CD14-positive monocyte (primary cell): ENCODE results near the gene ERGIC3. TPM values are rescaled to one million over a fixed set of nuclear protein-coding genes. Genes with fewer than 3 reads are reported as not detected.

ENCODE experiments used
- DNase-seq, 3 donors: peaks; one replicate each; pipeline ENCODE4 v3.0.0-alpha.2; 2011 to 2022
- H2AFZ ChIP-seq: 2 replicates; pipeline ENCODE4 v1.6.0; 2012; ENCODE audit warnings: mild to moderate bottlenecking, low read depth, low read length, inconsistent platforms; ENCODE audit not compliant: insufficient read depth, poor library complexity, severe bottlenecking
- H3K27ac ChIP-seq, 2 donors: 1 replicate in 1 of 2; 2 replicates in 1 of 2; pipeline ENCODE4 v1.5.1; 2012 to 2013; ENCODE audit warnings: low read length in 2 of 2, control low read depth in 1 of 2, inconsistent platforms in 1 of 2, low read depth in 1 of 2, mild to moderate bottlenecking in 1 of 2
- H3K27me3 ChIP-seq, 2 donors: one replicate each; pipeline versions ENCODE4 v1.6.0 to v1.6.1; 2011 to 2013; ENCODE audit warnings: low read length in 2 of 2; ENCODE audit not compliant: control insufficient read depth in 2 of 2, insufficient read depth in 2 of 2
- H3K36me3 ChIP-seq, 2 donors: replicated peaks in 1 of 2; 1 replicate in 1 of 2; 2 replicates in 1 of 2; pipeline versions ENCODE4 v1.5.1 to v1.6.1; 2012 to 2013; ENCODE audit warnings: low read length in 2 of 2, control low read depth in 1 of 2, inconsistent platforms in 1 of 2, mild to moderate bottlenecking in 1 of 2; ENCODE audit not compliant: insufficient read depth in 2 of 2, control insufficient read depth in 1 of 2
- H3K4me1 ChIP-seq, 2 donors: 1 replicate in 1 of 2; 2 replicates in 1 of 2; pipeline versions ENCODE4 v1.5.1 to v1.6.1; 2012 to 2013; ENCODE audit warnings: low read length in 2 of 2, control low read depth in 1 of 2, inconsistent platforms in 1 of 2, mild to moderate bottlenecking in 1 of 2, moderate library complexity in 1 of 2; ENCODE audit not compliant: insufficient read depth in 2 of 2, control insufficient read depth in 1 of 2
- H3K4me2 ChIP-seq: replicated peaks from 2 replicates; pipeline ENCODE3; 2012; ENCODE audit warnings: low read length, moderate library complexity, mild to moderate bottlenecking; ENCODE audit not compliant: poor library complexity, severe bottlenecking; ENCODE audit errors: extremely low read depth
- H3K4me3 ChIP-seq, 3 experiments: fragments of 200-600 bp in 1 of 3; sonication (generic) in 1 of 3; replicated peaks in 1 of 3; 1 replicate in 2 of 3; 2 replicates in 1 of 3; pipeline ENCODE4 v1.5.1; 2011 to 2013; ENCODE audit warnings: low read length in 3 of 3, mild to moderate bottlenecking in 3 of 3, control low read depth in 2 of 3, low read depth in 2 of 3, inconsistent platforms in 1 of 3, moderate library complexity in 1 of 3
- H3K79me2 ChIP-seq: 2 replicates; pipeline ENCODE4 v1.6.0; 2012; ENCODE audit warnings: mild to moderate bottlenecking, control low read depth, inconsistent platforms, low read length, moderate library complexity; ENCODE audit not compliant: insufficient read depth
- H3K9ac ChIP-seq: 2 replicates; pipeline ENCODE4 v1.6.0; 2017; ENCODE audit warnings: low read length, mild to moderate bottlenecking; ENCODE audit not compliant: insufficient read depth, poor library complexity, severe bottlenecking
- H3K9me3 ChIP-seq, 2 donors: replicated peaks in 1 of 2; 1 replicate in 1 of 2; 2 replicates in 1 of 2; pipeline versions ENCODE4 v1.5.1 to v1.6.1; 2012 to 2013; ENCODE audit warnings: low read length in 2 of 2, control low read depth in 1 of 2; ENCODE audit not compliant: control insufficient read depth in 1 of 2, insufficient read depth in 1 of 2
- H4K20me1 ChIP-seq: 2 replicates; pipeline ENCODE4 v1.6.0; 2012; ENCODE audit warnings: mild to moderate bottlenecking, low read length, control low read depth, moderate library complexity; ENCODE audit not compliant: insufficient read depth
- H3K27ac Mint-ChIP-seq, 7 donors: one replicate each; pipeline ENCODE4 v1.8.0; 2020; ENCODE audit warnings: mild to moderate bottlenecking in 7 of 7, mixed read lengths in 7 of 7, moderate library complexity in 6 of 7, inconsistent platforms in 2 of 7
- H3K27me3 Mint-ChIP-seq, 3 donors: one replicate each; pipeline ENCODE4 v1.8.0; 2021 to 2022; ENCODE audit warnings: low read depth in 3 of 3, mild to moderate bottlenecking in 3 of 3, mixed read lengths in 3 of 3, moderate library complexity in 3 of 3, inconsistent platforms in 1 of 3
- H3K36me3 Mint-ChIP-seq, 2 donors: one replicate each; pipeline ENCODE4 v1.8.0; 2020; ENCODE audit warnings: mixed read lengths in 2 of 2, inconsistent platforms in 1 of 2, mild to moderate bottlenecking in 1 of 2
- H3K4me1 Mint-ChIP-seq: one replicate; pipeline ENCODE4 v1.8.0; 2020; ENCODE audit warnings: mild to moderate bottlenecking, mixed read lengths
- H3K4me3 Mint-ChIP-seq, 2 donors: one replicate each; pipeline ENCODE4 v1.8.0; 2020; ENCODE audit warnings: mild to moderate bottlenecking in 2 of 2, mixed read lengths in 2 of 2, moderate library complexity in 1 of 2
- H3K9me3 Mint-ChIP-seq, 7 donors: one replicate each; pipeline ENCODE4 v1.8.0; 2020 to 2022; ENCODE audit warnings: mixed read lengths in 7 of 7, mild to moderate bottlenecking in 6 of 7, moderate library complexity in 6 of 7, inconsistent platforms in 2 of 7
- CTCF ChIP-seq: fragments of 200-600 bp; IDR thresholded peaks from one replicate; pipeline ENCODE4 v1.8.0; 2022; ENCODE audit warnings: antibody characterized with exemption, mild to moderate bottlenecking
- WGBS: methylation state at CpG from one replicate; pipeline ENCODE4 v1.1.5; 2013; ENCODE audit warnings: missing lambda C conversion rate; ENCODE audit not compliant: insufficient coverage; 5-methylcytosine and 5-hydroxymethylcytosine counted together
- intact Hi-C, 2 donors: fragments of 100-400 bp; cut with micrococcal nuclease; formaldehyde crosslinking; loops; one replicate each; pipeline versions ENCODE4 v1.15.0 to v1.15.1; 2023
- polyA plus RNA-seq, 3 donors: library from polyadenylated mRNA; depleted of rRNA in 1 of 3; unstranded in 2 of 3; stranded (reverse) in 1 of 3; fragments of 300-500 nt in 2 of 3; fragments of >200 nt in 1 of 3; fragmentation: Illumina TruSeq in 2 of 3; gene quantifications; 1 replicate in 2 of 3; 2 replicates in 1 of 3; pipeline ENCODE4 v1.2.3, GENCODE V29; 2012 to 2021

The ERGIC3 gene
- polyA plus RNA-seq, 3 donors: 128 to 371 (median 130) TPM

- H3K9me3 ChIP-seq: no peaks in the 10 kb centered on the region
- H3K4me1 ChIP-seq: no peaks in the 10 kb centered on the region
- H4K20me1 ChIP-seq: no peaks in the 10 kb centered on the region
- no peaks in the 10 kb centered on the region for H3K36me3 Mint-ChIP-seq
- H3K4me2 ChIP-seq: no peak overlapping the region
- intact Hi-C loops: no loop called here
- TF ChIP-seq CTCF: no peak
- H3K36me3 ChIP-seq: no peaks in the 10 kb centered on the region
- H3K4me3 ChIP-seq: no peak overlapping the region
- H3K9ac ChIP-seq: no peak overlapping the region
- peaks cover 0 to 2% (median 0%) of the 10 kb centered on the region in 7 donors for H3K9me3 Mint-ChIP-seq
- no peak overlapping the region for H3K27ac ChIP-seq
- no peak overlapping the region for H3K4me3 Mint-ChIP-seq
- H3K27ac Mint-ChIP-seq: no peak overlapping the region
- H2AFZ ChIP-seq: peak overlapping the region; percentile 23
- DNase-seq: no peak
- peaks cover 15% of the 10 kb centered on the region for H3K4me1 Mint-ChIP-seq
- no peaks in the 10 kb centered on the region for H3K79me2 ChIP-seq
- peaks cover 0 to 3% (median 2%) of the 10 kb centered on the region in 3 donors for H3K27me3 Mint-ChIP-seq
- no CpG with 5 or more reads among the region's 2 CpGs for WGBS
- no peaks in the 10 kb centered on the region for H3K27me3 ChIP-seq
These were observed 45.6 kb downstream of the ERGIC3 start for GRCh38 chr20:35587436-35587835.

GRCh38 chr20:35588397-35588796 is 46.5 kb downstream of the ERGIC3 start:
- Histone ChIP-seq H3K9ac (no peak overlapping the region), H3K9me3 (no peaks in the 10 kb centered on the region), H3K4me3 (no peak overlapping the region), H3K4me1 (no peaks in the 10 kb centered on the region), H3K4me2 (no peak overlapping the region), H2AFZ (no peak overlapping the region), H3K27ac (no peak overlapping the region), H4K20me1 (no peaks in the 10 kb centered on the region), H3K36me3 (no peaks in the 10 kb centered on the region), H3K27me3 (no peaks in the 10 kb centered on the region), H3K79me2 (no peaks in the 10 kb centered on the region)
- Mint-ChIP-seq H3K4me1 (peaks cover 15% of the 10 kb centered on the region), H3K9me3 (no peaks in the 10 kb centered on the region), H3K27me3 (peaks cover 0 to 3% (median 2%) of the 10 kb centered on the region in 3 donors), H3K27ac (no peak overlapping the region), H3K36me3 (no peaks in the 10 kb centered on the region), H3K4me3 (no peak overlapping the region)
- no peak for TF ChIP-seq CTCF
- intact Hi-C loops: no loop called here
- no peak for DNase-seq
- WGBS: 90% methylated on average over 14 of the region's 14 CpGs
